WTC11 (cell line): ENCODE data around the gene WDR31. TPM values are rescaled to one million over a fixed set of nuclear protein-coding genes. Genes with fewer than 3 reads are reported as not detected.

Source experiments
- ATAC-seq: fragments of 200-7000 bp; cut with Tn5 transposase; 2 replicates; pipeline ENCODE4 v1.10.0; 2021; ENCODE audit warnings: mild to moderate bottlenecking, moderate library complexity
- CTCF ChIA-PET: fragments of 300-600 bp; sonication (Branson Sonifier 250); formaldehyde crosslinking; loops from one replicate; lab custom pipeline; 2021; ENCODE audit warnings: antibody characterized with exemption; lab: Charles Lee
- POLR2A ChIA-PET: fragments of 350-600 bp; sonication (Branson Sonifier 250); formaldehyde crosslinking; loops from one replicate; lab custom pipeline; 2021; ENCODE audit warnings: antibody characterized with exemption; lab: Charles Lee
- DNase-seq: peaks from one replicate; pipeline ENCODE4 v3.0.0; 2021; ENCODE audit warnings: low spot score
- H3K27ac Mint-ChIP-seq: 2 replicates; pipeline ENCODE4 v1.8.0; 2021; ENCODE audit warnings: mixed read lengths
- H3K27me3 Mint-ChIP-seq: 2 replicates; pipeline ENCODE4 v1.8.0; 2021; ENCODE audit warnings: low read depth, mild to moderate bottlenecking, moderate library complexity, mixed read lengths
- H3K36me3 Mint-ChIP-seq: 2 replicates; pipeline ENCODE4 v1.8.0; 2021; ENCODE audit warnings: mixed read lengths
- H3K4me1 Mint-ChIP-seq: 2 replicates; pipeline ENCODE4 v1.8.0; 2022; ENCODE audit warnings: mixed read lengths
- H3K4me3 Mint-ChIP-seq: 2 replicates; pipeline ENCODE4 v1.8.0; 2021; ENCODE audit warnings: mild to moderate bottlenecking, moderate library complexity, mixed read lengths
- H3K9me3 Mint-ChIP-seq: 2 replicates; pipeline ENCODE4 v1.8.0; 2021; ENCODE audit warnings: mixed read lengths
- ARID4B ChIP-seq: sonication (generic); formaldehyde crosslinking; IDR thresholded peaks from 2 replicates; pipeline ENCODE4 v1.8.0; 2023; ENCODE audit warnings: missing genetic modification reagents, mild to moderate bottlenecking, borderline replicate concordance
- ELF4 ChIP-seq: sonication (generic); formaldehyde crosslinking; IDR thresholded peaks from 2 replicates; pipeline ENCODE4 v1.8.1; 2022; ENCODE audit warnings: low read depth, mild to moderate bottlenecking, moderate library complexity, missing genetic modification reagents
- GABPB1 ChIP-seq: sonication (generic); formaldehyde crosslinking; IDR thresholded peaks from 2 replicates; pipeline ENCODE4 v1.8.1; 2023; ENCODE audit warnings: mild to moderate bottlenecking, missing genetic modification reagents
- IRF2 ChIP-seq: sonication (generic); formaldehyde crosslinking; IDR thresholded peaks from 2 replicates; pipeline ENCODE4 v1.8.0; 2022; ENCODE audit warnings: low read depth, missing genetic modification reagents, borderline replicate concordance
- NR1H2 ChIP-seq: sonication (generic); formaldehyde crosslinking; IDR thresholded peaks from 2 replicates; pipeline ENCODE4 v1.9.0; 2021; ENCODE audit warnings: mild to moderate bottlenecking, moderate library complexity, missing genetic modification reagents
- RORB ChIP-seq: fragments of 250-450 bp; sonication (Bioruptor Pico); IDR thresholded peaks from 2 replicates; pipeline ENCODE4 v1.9.0; 2021; ENCODE audit warnings: mild to moderate bottlenecking
- SMAD3 ChIP-seq: sonication (generic); formaldehyde crosslinking; IDR thresholded peaks from 2 replicates; pipeline ENCODE4 v1.8.0; 2022; ENCODE audit warnings: missing genetic modification reagents, mild to moderate bottlenecking, borderline replicate concordance
- USF2 ChIP-seq: sonication (generic); formaldehyde crosslinking; IDR thresholded peaks from 2 replicates; pipeline ENCODE4 v1.8.1; 2023; ENCODE audit warnings: mild to moderate bottlenecking, missing genetic modification reagents, moderate library complexity
- ZNF121 ChIP-seq: sonication (generic); formaldehyde crosslinking; IDR thresholded peaks from 2 replicates; pipeline ENCODE4 v1.8.0; 2023; ENCODE audit warnings: missing genetic modification reagents
- total RNA-seq: library from RNA; stranded (reverse); gene quantifications from 3 replicates; pipeline ENCODE4 v1.2.3, GENCODE V29; 2021
- TF ChIP-seq, protein P1 (sequence below): sonication (generic); formaldehyde crosslinking; IDR thresholded peaks from 2 replicates; pipeline ENCODE4 v1.8.0; 2023; ENCODE audit warnings: missing genetic modification reagents
- TF ChIP-seq, protein P2 (sequence below): sonication (generic); formaldehyde crosslinking; IDR thresholded peaks from 2 replicates; pipeline ENCODE4 v1.8.0; 2022; ENCODE audit warnings: missing genetic modification reagents
- TF ChIP-seq, protein P3 (sequence below): fragments of 250-450 bp; sonication (Bioruptor Pico); IDR thresholded peaks from 2 replicates; pipeline ENCODE4 v1.9.0; 2021; ENCODE audit warnings: mild to moderate bottlenecking

The WDR31 gene
- total RNA-seq, 1 experiment from 2014 or later = 0.37 TPM

DNA sequence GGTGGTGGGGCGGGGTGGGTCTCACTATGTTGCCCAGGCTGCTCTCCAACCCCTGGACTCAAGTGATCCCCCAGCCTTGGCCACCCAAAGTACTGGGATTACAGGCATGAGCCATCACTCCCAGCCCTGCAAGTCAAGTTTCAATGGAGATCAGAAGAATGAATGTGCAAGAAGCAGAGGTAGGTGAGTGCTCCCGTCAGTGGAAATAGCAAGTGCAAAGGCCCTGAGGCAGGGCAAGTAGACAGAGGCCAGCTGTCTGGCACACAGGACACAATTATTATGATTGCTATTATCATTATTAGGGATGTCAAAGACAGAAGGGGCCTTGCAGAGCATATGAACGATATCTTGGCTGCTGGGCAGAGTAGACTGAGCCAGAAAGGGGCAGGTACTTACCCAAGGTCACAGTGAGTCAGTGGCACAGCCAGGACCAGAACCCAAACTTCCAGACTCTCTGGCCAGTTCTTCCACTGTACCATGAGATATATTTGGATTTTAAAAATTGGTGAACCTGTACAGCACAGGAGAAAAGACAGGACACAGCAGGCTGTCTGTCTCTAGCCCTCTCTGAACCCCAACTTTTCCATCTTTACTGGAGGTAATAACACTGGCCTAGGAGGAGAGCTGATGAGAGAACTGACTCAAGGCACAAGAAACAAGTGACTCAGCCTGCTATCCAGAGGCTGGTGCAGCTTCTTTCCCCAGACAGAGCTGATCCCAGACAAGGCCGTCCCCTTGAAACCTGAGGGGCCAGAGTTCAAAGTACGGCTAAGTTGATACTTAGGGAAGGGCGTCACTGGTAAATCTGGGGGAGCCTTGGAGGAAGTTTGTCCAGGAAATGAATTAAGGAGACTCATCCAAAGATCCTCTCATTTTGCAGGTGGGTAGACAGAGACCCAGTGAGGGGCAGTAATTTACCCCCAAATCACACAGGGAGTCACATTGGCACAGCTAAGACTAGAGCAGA lies 35.3 kb upstream of the WDR31 start:
- H3K27ac Mint-ChIP-seq = no peak overlapping the region
- CTCF ChIA-PET = interaction anchor here (0.6 to 1.7 kb wide), 2 partner anchors 26 to 35 kb away, joined by 5 to 7 read pairs; partner anchors contain the start of gene ALAD
- POLR2A ChIA-PET = interaction anchor here (0.9 to 1.8 kb wide), 2 partner anchors 36 to 100 kb away, joined by 7 read pairs; partner anchors contain the start of genes C9orf43, CDC26, POLE3 and PRPF4

DNA sequence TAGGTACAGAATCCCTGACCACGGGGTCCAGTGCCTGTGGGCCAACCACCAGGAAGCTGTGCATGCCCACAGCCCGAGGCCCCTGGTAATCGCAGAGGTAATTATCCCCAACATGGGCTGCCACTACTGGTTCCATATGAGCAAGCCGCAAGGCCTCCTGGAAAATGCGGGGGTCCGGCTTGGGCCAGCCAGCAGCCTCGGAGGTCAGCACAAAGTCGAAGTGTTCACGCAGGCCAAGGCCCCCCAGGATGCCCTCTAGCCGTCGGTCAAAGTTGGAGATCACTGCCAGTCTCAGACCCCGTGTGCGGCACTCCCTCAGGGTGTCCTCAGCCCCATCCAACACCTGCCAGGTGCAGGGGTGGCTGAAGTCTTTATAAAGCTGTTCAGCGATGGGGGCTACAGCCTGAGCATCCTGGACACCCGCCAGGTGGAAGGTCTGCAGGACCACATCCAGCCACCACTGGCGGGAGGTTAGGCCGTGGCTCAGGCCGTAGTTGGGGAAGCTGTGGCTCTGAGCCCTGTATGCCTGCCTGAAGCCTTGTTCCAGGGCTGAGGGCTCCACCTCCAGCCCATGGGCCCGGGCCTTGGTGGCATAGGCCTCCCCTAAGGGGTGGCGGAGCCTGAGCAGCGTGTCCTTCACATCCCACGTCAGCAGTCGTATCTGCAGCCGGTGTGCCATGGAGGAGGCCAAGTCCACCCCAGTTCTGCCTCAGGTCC lies 33.8 kb upstream of the WDR31 start:
- no peak for DNase-seq
- Mint-ChIP-seq H3K27ac (no peak overlapping the region), H3K4me1 (peaks cover 8% of the 10 kb centered on the region), H3K4me3 (no peak overlapping the region)
- TF ChIP-seq ELF4 (CRISPR knock-in tag) = no peak
- TF ChIP-seq SMAD3 (CRISPR knock-in tag) = no peak
- TF ChIP-seq RORB (CRISPR knock-in tag) = no peak
- TF ChIP-seq IRF2 (CRISPR knock-in tag) = no peak
- TF ChIP-seq NR1H2 (CRISPR knock-in tag) = no peak
- TF ChIP-seq, protein P1, sequence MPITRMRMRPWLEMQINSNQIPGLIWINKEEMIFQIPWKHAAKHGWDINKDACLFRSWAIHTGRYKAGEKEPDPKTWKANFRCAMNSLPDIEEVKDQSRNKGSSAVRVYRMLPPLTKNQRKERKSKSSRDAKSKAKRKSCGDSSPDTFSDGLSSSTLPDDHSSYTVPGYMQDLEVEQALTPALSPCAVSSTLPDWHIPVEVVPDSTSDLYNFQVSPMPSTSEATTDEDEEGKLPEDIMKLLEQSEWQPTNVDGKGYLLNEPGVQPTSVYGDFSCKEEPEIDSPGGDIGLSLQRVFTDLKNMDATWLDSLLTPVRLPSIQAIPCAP = no peak
- TF ChIP-seq ARID4B = no peak
- TF ChIP-seq, protein P2, sequence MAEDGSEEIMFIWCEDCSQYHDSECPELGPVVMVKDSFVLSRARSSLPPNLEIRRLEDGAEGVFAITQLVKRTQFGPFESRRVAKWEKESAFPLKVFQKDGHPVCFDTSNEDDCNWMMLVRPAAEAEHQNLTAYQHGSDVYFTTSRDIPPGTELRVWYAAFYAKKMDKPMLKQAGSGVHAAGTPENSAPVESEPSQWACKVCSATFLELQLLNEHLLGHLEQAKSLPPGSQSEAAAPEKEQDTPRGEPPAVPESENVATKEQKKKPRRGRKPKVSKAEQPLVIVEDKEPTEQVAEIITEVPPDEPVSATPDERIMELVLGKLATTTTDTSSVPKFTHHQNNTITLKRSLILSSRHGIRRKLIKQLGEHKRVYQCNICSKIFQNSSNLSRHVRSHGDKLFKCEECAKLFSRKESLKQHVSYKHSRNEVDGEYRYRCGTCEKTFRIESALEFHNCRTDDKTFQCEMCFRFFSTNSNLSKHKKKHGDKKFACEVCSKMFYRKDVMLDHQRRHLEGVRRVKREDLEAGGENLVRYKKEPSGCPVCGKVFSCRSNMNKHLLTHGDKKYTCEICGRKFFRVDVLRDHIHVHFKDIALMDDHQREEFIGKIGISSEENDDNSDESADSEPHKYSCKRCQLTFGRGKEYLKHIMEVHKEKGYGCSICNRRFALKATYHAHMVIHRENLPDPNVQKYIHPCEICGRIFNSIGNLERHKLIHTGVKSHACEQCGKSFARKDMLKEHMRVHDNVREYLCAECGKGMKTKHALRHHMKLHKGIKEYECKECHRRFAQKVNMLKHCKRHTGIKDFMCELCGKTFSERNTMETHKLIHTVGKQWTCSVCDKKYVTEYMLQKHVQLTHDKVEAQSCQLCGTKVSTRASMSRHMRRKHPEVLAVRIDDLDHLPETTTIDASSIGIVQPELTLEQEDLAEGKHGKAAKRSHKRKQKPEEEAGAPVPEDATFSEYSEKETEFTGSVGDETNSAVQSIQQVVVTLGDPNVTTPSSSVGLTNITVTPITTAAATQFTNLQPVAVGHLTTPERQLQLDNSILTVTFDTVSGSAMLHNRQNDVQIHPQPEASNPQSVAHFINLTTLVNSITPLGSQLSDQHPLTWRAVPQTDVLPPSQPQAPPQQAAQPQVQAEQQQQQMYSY = no peak
- TF ChIP-seq, protein P3, sequence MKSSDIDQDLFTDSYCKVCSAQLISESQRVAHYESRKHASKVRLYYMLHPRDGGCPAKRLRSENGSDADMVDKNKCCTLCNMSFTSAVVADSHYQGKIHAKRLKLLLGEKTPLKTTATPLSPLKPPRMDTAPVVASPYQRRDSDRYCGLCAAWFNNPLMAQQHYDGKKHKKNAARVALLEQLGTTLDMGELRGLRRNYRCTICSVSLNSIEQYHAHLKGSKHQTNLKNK (CRISPR knock-in tag) = no peak
- TF ChIP-seq GABPB1 (CRISPR knock-in tag) = no peak
- TF ChIP-seq, all 79 proteins: peak for 0
- Mint-ChIP-seq H3K27me3 (no peaks in the 10 kb centered on the region; the same call in 1 of the 2 replicates), H3K9me3 (no peaks in the 10 kb centered on the region), H3K36me3 (peaks cover 9% of the 10 kb centered on the region; the same call in 1 of the 2 replicates)
- ChIA-PET POLR2A (interaction anchor here (1.8 kb wide), 1 partner anchor 37 kb away, joined by 7 read pairs; the partner anchor contains the start of genes C9orf43 and POLE3), CTCF (interaction anchor here (0.7 kb wide), 1 partner anchor 27 kb away, joined by 3 read pairs; the partner anchor contains the start of gene ALAD)
- ATAC-seq = no peak

More for the DNA sequence above, 35.3 kb upstream of the WDR31 start:
- no peak for TF ChIP-seq USF2 (CRISPR knock-in tag)
- TF ChIP-seq ZNF121 (CRISPR knock-in tag) = 0 out of 2 replicates have a peak, but pooled peaks have one; percentile 50
- Mint-ChIP-seq H3K27me3 (no peaks in the 10 kb centered on the region; the same call in 1 of the 2 replicates), H3K4me3 (peak overlapping the region; percentile 80), H3K4me1 (peaks cover 9% of the 10 kb centered on the region), H3K9me3 (no peaks in the 10 kb centered on the region), H3K36me3 (peaks cover 9% of the 10 kb centered on the region; the same call in 1 of the 2 replicates)
- ATAC-seq (no peak), DNase-seq (no peak)
